Osteocyte (in vitro differentiated cells): ENCODE measurements around the gene TMUB2. TPM values are rescaled to one million over a fixed set of nuclear protein-coding genes. Genes with fewer than 3 reads are reported as not detected.
"Not testable (repeated sequence)": the region's sequence is repeated elsewhere in the genome, so short reads cannot be mapped to it uniquely, and the experiment has no call there.

Experiments used
- DNase-seq: peaks from one replicate; pipeline ENCODE4 v3.0.0; 2021; ENCODE audit warnings: mixed read lengths; ENCODE audit not compliant: unreplicated experiment; ENCODE audit errors: extremely low spot score
- H3K27ac Mint-ChIP-seq: one replicate; pipeline ENCODE4 v1.8.0; 2021; ENCODE audit warnings: mild to moderate bottlenecking, mixed read lengths; ENCODE audit not compliant: unreplicated experiment
- H3K27me3 Mint-ChIP-seq: one replicate; pipeline ENCODE4 v1.8.0; 2021; ENCODE audit warnings: mixed read lengths; ENCODE audit not compliant: unreplicated experiment
- H3K36me3 Mint-ChIP-seq: one replicate; pipeline ENCODE4 v1.8.0; 2021; ENCODE audit warnings: mixed read lengths; ENCODE audit not compliant: unreplicated experiment
- H3K4me1 Mint-ChIP-seq: one replicate; pipeline ENCODE4 v1.8.0; 2021; ENCODE audit warnings: mixed read lengths; ENCODE audit not compliant: unreplicated experiment
- H3K4me3 Mint-ChIP-seq: one replicate; pipeline ENCODE4 v1.8.0; 2021; ENCODE audit warnings: mild to moderate bottlenecking, moderate library complexity, mixed read lengths; ENCODE audit not compliant: unreplicated experiment
- H3K9me3 Mint-ChIP-seq: one replicate; pipeline ENCODE4 v1.8.0; 2021; ENCODE audit warnings: mixed read lengths; ENCODE audit not compliant: unreplicated experiment
- CTCF ChIP-seq: fragments of 200-600 bp; sonication (generic); IDR thresholded peaks from 2 replicates; pipeline ENCODE4 v1.5.0; 2021; ENCODE audit warnings: antibody characterized with exemption, mild to moderate bottlenecking, moderate library complexity
- microRNA-seq: library from miRNA; unstranded; fragments of <30 nt; microRNA quantifications from one replicate; pipeline ENCODE4 v1.1.0, GENCODE V29; 2020; ENCODE audit not compliant: unreplicated experiment
- total RNA-seq: library from RNA; stranded (reverse); gene quantifications from 2 replicates; pipeline ENCODE4 v1.2.1, GENCODE V29; 2021

The TMUB2 gene
- total RNA-seq, 1 donor from 2014 or later = 39.3 TPM

- Mint-ChIP-seq H3K27ac (no peak overlapping the region), H3K9me3 (no peaks in the 10 kb centered on the region), H3K4me1 (peaks cover 11% of the 10 kb centered on the region), H3K27me3 (no peaks in the 10 kb centered on the region), H3K36me3 (no peaks in the 10 kb centered on the region), H3K4me3 (no peak overlapping the region)
- no peak for DNase-seq
- TF ChIP-seq CTCF = no peak
Measured at GRCh38 chr17:44235583-44235936, 48.8 kb downstream of the TMUB2 start.

- DNase-seq = no peak
- H3K4me3 Mint-ChIP-seq = no peak overlapping the region
- H3K9me3 Mint-ChIP-seq = no peaks in the 10 kb centered on the region
- H3K36me3 Mint-ChIP-seq = no peaks in the 10 kb centered on the region
- no peaks in the 10 kb centered on the region for H3K27me3 Mint-ChIP-seq
- peaks cover 11% of the 10 kb centered on the region for H3K4me1 Mint-ChIP-seq
- no peak overlapping the region for H3K27ac Mint-ChIP-seq
- TF ChIP-seq CTCF = no peak
Measured at GRCh38 chr17:44236444-44236991, 49.7 kb downstream of the TMUB2 start.

GRCh38 chr17:44237886-44238285 is 51.1 kb downstream of the TMUB2 start:
- peaks cover 11% of the 10 kb centered on the region for H3K4me1 Mint-ChIP-seq
- H3K36me3 Mint-ChIP-seq, DNase-seq, H3K9me3 Mint-ChIP-seq, H3K27ac Mint-ChIP-seq, H3K4me3 Mint-ChIP-seq, H3K27me3 Mint-ChIP-seq: not testable (repeated sequence)

GRCh38 chr17:44241106-44241624 is 54.4 kb downstream of the TMUB2 start:
- TF ChIP-seq CTCF = no peak
- Mint-ChIP-seq H3K4me1 (no peaks in the 10 kb centered on the region), H3K9me3 (no peaks in the 10 kb centered on the region), H3K27ac (no peak overlapping the region), H3K4me3 (no peak overlapping the region), H3K36me3 (no peaks in the 10 kb centered on the region), H3K27me3 (no peaks in the 10 kb centered on the region)
- DNase-seq = no peak

Small RNA genes lying within 50 kb of the gene (microRNA-seq; reads per million reads assigned to microRNA genes)
- not detected for gene MIR6782

Other genes starting within 250 kb of the TMUB2 start
- not detected in 2 replicates for gene PPY, start 244.5 kb upstream of the TMUB2 start, total RNA-seq
- gene PYY, start 233.0 kb upstream of the TMUB2 start, total RNA-seq = not detected in 2 replicates
- 0.29 and 0.78 TPM in 2 replicates for gene NAGS, start 182.3 kb upstream of the TMUB2 start, total RNA-seq
- gene TMEM101, start 172.0 kb upstream of the TMUB2 start, total RNA-seq = 21.7 and 23.6 TPM in 2 replicates
- 49.3 and 49.5 TPM in 2 replicates for gene LSM12, start 120.3 kb upstream of the TMUB2 start, total RNA-seq
- 60.3 TPM in 2 replicates for gene G6PC3, start 116.2 kb upstream of the TMUB2 start, total RNA-seq
- gene HDAC5, start 63.3 kb upstream of the TMUB2 start, total RNA-seq = 42.0 and 44.4 TPM in 2 replicates
- gene HROB, start 45.0 kb upstream of the TMUB2 start, total RNA-seq = 2.2 and 2.3 TPM in 2 replicates
- gene ASB16, start 16.3 kb upstream of the TMUB2 start, total RNA-seq = not detected in 2 replicates
- gene ATXN7L3, start 12.9 kb downstream of the TMUB2 start, total RNA-seq = 86.2 and 89.0 TPM in 2 replicates
- 96.9 and 99.0 TPM in 2 replicates for gene UBTF, start 32.7 kb downstream of the TMUB2 start, total RNA-seq
- gene SLC4A1, start 81.2 kb downstream of the TMUB2 start, total RNA-seq = not detected in 2 replicates
- 0.38 and 0.60 TPM in 2 replicates for gene RUNDC3A, start 121.6 kb downstream of the TMUB2 start, total RNA-seq
- 109 and 122 TPM in 2 replicates for gene SLC25A39, start 137.9 kb downstream of the TMUB2 start, total RNA-seq
- 574 and 620 TPM in 2 replicates for gene GRN, start 158.3 kb downstream of the TMUB2 start, total RNA-seq
- 26.1 and 26.9 TPM in 2 replicates for gene FAM171A2, start 176.9 kb downstream of the TMUB2 start, total RNA-seq
- gene ITGA2B, start 202.7 kb downstream of the TMUB2 start, total RNA-seq = 0.81 and 0.86 TPM in 2 replicates